HepG2 (cell line): ENCODE results near the gene SRP14. TPM values are rescaled to one million over a fixed set of nuclear protein-coding genes. Genes with fewer than 3 reads are reported as not detected.

Experiments
- ARNT ChIP-seq: fragments of 450-650 bp; IDR thresholded peaks from 2 replicates; pipeline ENCODE4 v1.6.1; 2017
- CBX1 ChIP-seq: IDR thresholded peaks from one replicate; pipeline ENCODE4 v1.6.1; 2016; ENCODE audit warnings: antibody characterized with exemption, low read depth
- FOXC1 ChIP-seq: sonication (generic); formaldehyde crosslinking; IDR thresholded peaks from 2 replicates; pipeline ENCODE4 v1.8.0; 2022; ENCODE audit warnings: mild to moderate bottlenecking, missing genetic modification reagents, borderline replicate concordance
- FOXO1 ChIP-seq: sonication (generic); formaldehyde crosslinking; IDR thresholded peaks from 2 replicates; pipeline ENCODE4 v1.4.0; 2020; ENCODE audit warnings: missing genetic modification reagents
- HES4 ChIP-seq: sonication (generic); formaldehyde crosslinking; IDR thresholded peaks from 2 replicates; pipeline ENCODE4 v1.9.0; 2021; ENCODE audit warnings: mild to moderate bottlenecking, missing genetic modification reagents, borderline replicate concordance
- IRF1 ChIP-seq: sonication (generic); formaldehyde crosslinking; IDR thresholded peaks from 2 replicates; pipeline ENCODE4 v1.4.0; 2020; ENCODE audit warnings: low read depth, mild to moderate bottlenecking, missing genetic modification reagents
- MEF2D ChIP-seq: sonication (generic); formaldehyde crosslinking; IDR thresholded peaks from 2 replicates; pipeline ENCODE4 v1.5.1; 2020; ENCODE audit warnings: mild to moderate bottlenecking, missing genetic modification reagents
- PHF20 ChIP-seq: sonication (generic); formaldehyde crosslinking; IDR thresholded peaks from 2 replicates; pipeline ENCODE4 v1.5.0; 2020; ENCODE audit warnings: mild to moderate bottlenecking, missing genetic modification reagents
- PITX1 ChIP-seq: sonication (generic); formaldehyde crosslinking; IDR thresholded peaks from 2 replicates; pipeline ENCODE4 v1.5.1; 2020; ENCODE audit warnings: mild to moderate bottlenecking, missing genetic modification reagents
- RBM39 ChIP-seq: fragments of 200-400 bp; formaldehyde crosslinking; IDR thresholded peaks from one replicate; pipeline ENCODE4 v1.6.1; 2018; ENCODE audit warnings: antibody characterized with exemption, mild to moderate bottlenecking, low read depth, low read length; ENCODE audit not compliant: poor library complexity, severe bottlenecking
- SP5 ChIP-seq: IDR thresholded peaks from 2 replicates; pipeline ENCODE4 v1.6.1; 2016; ENCODE audit warnings: low read depth, borderline replicate concordance
- SRSF4 ChIP-seq: fragments of 200-400 bp; formaldehyde crosslinking; IDR thresholded peaks from one replicate; pipeline ENCODE4 v1.6.1; 2018; ENCODE audit warnings: mild to moderate bottlenecking, low read depth, low read length, moderate library complexity; ENCODE audit not compliant: poor library complexity, severe bottlenecking
- TGIF2 ChIP-seq: IDR thresholded peaks from 2 replicates; pipeline ENCODE4 v1.6.1; 2016; ENCODE audit warnings: control low read depth, missing compliant biosample characterization
- UBTF ChIP-seq: sonication (generic); formaldehyde crosslinking; IDR thresholded peaks from 2 replicates; pipeline ENCODE4 v1.4.0; 2020; ENCODE audit warnings: mild to moderate bottlenecking, missing genetic modification reagents
- ZC3H4 ChIP-seq: sonication (generic); formaldehyde crosslinking; IDR thresholded peaks from 2 replicates; pipeline ENCODE4 v1.4.0; 2020; ENCODE audit warnings: missing genetic modification reagents, borderline replicate concordance
- ZNF136 ChIP-seq: sonication (generic); formaldehyde crosslinking; IDR thresholded peaks from 2 replicates; pipeline ENCODE4 v1.8.1; 2022; ENCODE audit warnings: low read depth, mild to moderate bottlenecking, moderate library complexity, missing genetic modification reagents
- ZNF256 ChIP-seq: sonication (generic); formaldehyde crosslinking; conservative IDR thresholded peaks from 2 replicates; pipeline ENCODE4 v1.4.0; 2020; ENCODE audit warnings: missing genetic modification reagents
- ZNF280D ChIP-seq: sonication (generic); formaldehyde crosslinking; IDR thresholded peaks from 2 replicates; pipeline ENCODE4 v1.5.1; 2020; ENCODE audit warnings: mild to moderate bottlenecking, missing genetic modification reagents
- ZNF432 ChIP-seq: sonication (generic); formaldehyde crosslinking; IDR thresholded peaks from 2 replicates; pipeline ENCODE4 v1.5.0; 2020; ENCODE audit warnings: missing genetic modification reagents, mild to moderate bottlenecking, borderline replicate concordance
- ZNF543 ChIP-seq: sonication (generic); formaldehyde crosslinking; IDR thresholded peaks from 2 replicates; pipeline ENCODE4 v1.4.0; 2020; ENCODE audit warnings: mild to moderate bottlenecking, missing genetic modification reagents
- ZNF746 ChIP-seq: sonication (generic); formaldehyde crosslinking; IDR thresholded peaks from 2 replicates; pipeline ENCODE4 v1.8.0; 2022; ENCODE audit warnings: mild to moderate bottlenecking, missing genetic modification reagents
- ZSCAN5A ChIP-seq: sonication (generic); formaldehyde crosslinking; IDR thresholded peaks from 2 replicates; pipeline ENCODE4 v1.8.0; 2022; ENCODE audit warnings: mild to moderate bottlenecking, missing genetic modification reagents, borderline replicate concordance
- polyA plus RNA-seq, 8 experiments: library from polyadenylated mRNA; depleted of rRNA in 3 of 8; stranded (reverse) in 7 of 8; unstranded in 1 of 8; fragments of >200 nt; fragmentation: Illumina TruSeq in 4 of 8; extraction: Trizol in 4 of 8; gene quantifications; 2 replicates each; pipeline versions ENCODE4 v1.2.1 to v1.2.3, GENCODE V29; 2011 to 2016; ENCODE audit warnings: low read depth in 4 of 8, missing spikeins in 1 of 8, mixed read lengths in 1 of 8; ENCODE audit not compliant: insufficient read depth in 1 of 8
- total RNA-seq, 5 experiments: library from RNA; depleted of rRNA; stranded (reverse); fragments of >200 nt; fragmentation: Illumina TruSeq; extraction: Trizol; gene quantifications; 2 replicates each; pipeline ENCODE4 v1.2.3, GENCODE V29; 2016; ENCODE audit warnings: low read depth in 1 of 5
- TF ChIP-seq, protein P1 (sequence below): sonication (generic); formaldehyde crosslinking; IDR thresholded peaks from 2 replicates; pipeline ENCODE4 v1.4.0; 2020; ENCODE audit warnings: mild to moderate bottlenecking, low read depth, missing genetic modification reagents

The SRP14 gene
- total and polyA plus RNA-seq, 2 of the 13 experiments (the other 11 are each of a cell fraction or from before 2014, with no cell fraction given) = 208 to 356 TPM

- TF ChIP-seq PHF20 (no peak), ARNT (no peak), ZNF256 (CRISPR knock-in tag) (no peak), ZNF432 (CRISPR knock-in tag) (no peak), ZC3H4 (CRISPR knock-in tag) (no peak), MEF2D (CRISPR knock-in tag) (peak; percentile 83), CBX1 (no peak), ZNF543 (CRISPR knock-in tag) (no peak), SP5 (no peak), FOXO1 (CRISPR knock-in tag) (no peak; the same call in 1 of the 2 replicates), PITX1 (CRISPR knock-in tag) (peak; percentile 58; the same call in 1 of the 2 replicates), ZNF280D (CRISPR knock-in tag) (no peak), SRSF4 (no peak), IRF1 (CRISPR knock-in tag) (no peak), RBM39 (no peak), ZNF746 (CRISPR knock-in tag) (no peak), FOXC1 (CRISPR knock-in tag) (no peak), UBTF (CRISPR knock-in tag) (no peak), HES4 (CRISPR knock-in tag) (no peak), ZNF136 (CRISPR knock-in tag) (no peak), ZSCAN5A (CRISPR knock-in tag) (no peak), TGIF2 (CRISPR knock-in tag) (no peak)
- TF ChIP-seq, protein P1, sequence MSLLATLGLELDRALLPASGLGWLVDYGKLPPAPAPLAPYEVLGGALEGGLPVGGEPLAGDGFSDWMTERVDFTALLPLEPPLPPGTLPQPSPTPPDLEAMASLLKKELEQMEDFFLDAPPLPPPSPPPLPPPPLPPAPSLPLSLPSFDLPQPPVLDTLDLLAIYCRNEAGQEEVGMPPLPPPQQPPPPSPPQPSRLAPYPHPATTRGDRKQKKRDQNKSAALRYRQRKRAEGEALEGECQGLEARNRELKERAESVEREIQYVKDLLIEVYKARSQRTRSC = no peak
Measured at GRCh38 chr15:40040770-40041169, 1.8 kb upstream of the SRP14 start (continued).
